Stimulated activated naive CD4-positive, alpha-beta T cell (primary cell): ENCODE measurements around the gene MAMDC4.
A peak's percentile ranks its signal among the peaks of the same experiment; 100 is the strongest.
"Not testable (repeated sequence)": the region's sequence is repeated elsewhere in the genome, so short reads cannot be mapped to it uniquely, and the experiment has no call there.

Experiments
- DNase-seq, 6 experiments: peaks; one replicate each; lab custom pipeline; 2025; lab: John Stamatoyannopoulos, UW

MAMDC4 gene

GRCh38 chr9:136862849-136863622 is 10.9 kb downstream of the MAMDC4 start:
- no peak for DNase-seq

DNA sequence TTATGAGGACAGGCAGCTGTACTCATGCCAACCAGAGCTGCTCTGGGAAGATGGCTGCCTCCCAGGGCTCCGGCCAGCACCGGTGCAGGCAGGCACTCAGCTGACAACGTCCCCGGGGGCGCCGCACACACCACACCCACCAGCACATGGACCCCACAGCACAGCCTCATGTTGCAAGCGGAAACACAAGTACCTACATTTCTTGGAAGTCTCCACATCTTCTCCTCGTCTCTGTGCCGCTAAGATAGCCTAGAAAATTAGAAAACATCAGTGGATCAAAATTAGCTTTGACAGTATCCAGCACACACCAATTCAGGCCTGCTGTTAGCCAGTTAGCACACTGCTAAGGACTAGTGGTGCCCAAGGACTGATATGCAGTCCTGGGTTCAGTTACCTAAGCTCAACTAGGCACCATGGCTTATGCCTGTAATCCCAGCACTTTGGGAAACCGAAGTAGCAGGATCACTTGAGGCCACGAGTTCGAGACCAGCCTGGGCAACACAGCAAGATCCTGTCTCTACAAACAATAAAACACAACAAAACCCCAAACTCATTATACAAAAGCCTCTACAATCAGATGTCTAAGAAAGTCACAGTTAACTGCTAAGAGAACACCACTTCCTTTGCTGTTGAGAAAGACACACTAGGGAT is 11.6 kb downstream of the MAMDC4 start:
- no peak for DNase-seq

DNA sequence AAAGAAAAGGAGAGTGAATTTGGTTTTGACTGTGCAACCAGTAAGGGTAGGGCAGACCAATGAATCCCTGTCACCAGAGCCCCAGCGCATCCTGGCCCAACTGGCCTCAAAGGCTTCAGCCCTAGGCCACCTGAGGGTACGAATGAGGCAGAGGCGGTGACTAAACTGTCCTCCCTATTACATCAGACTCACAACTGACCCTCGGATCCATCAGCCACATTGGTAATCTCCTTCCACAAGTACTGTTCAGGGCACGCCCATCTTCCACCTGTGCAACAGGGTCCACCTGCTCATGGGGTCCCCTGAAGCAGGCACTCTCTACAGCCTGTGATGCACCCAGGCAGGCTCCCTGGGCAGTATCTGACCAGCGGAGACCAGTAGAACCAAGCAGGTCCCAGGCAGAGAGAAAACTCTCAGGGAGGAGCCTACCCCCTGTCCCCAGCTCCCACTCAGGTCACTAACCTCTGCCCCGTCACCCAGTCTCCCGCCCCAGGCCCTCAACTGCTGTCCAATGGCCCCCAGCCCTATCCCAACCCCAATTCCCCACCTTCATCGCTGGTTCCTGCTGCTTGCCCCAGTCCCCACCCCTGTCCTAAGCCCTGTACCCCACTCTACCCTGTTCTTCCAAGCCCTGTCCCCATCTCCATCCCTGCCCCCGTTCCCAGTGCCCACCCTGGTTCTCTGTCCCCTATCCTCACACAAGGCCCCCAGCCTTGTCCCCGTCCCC is 13.1 kb downstream of the MAMDC4 start:
- no peak for DNase-seq

GRCh38 chr9:136865768-136866103 is 13.6 kb downstream of the MAMDC4 start:
- DNase-seq, result peak in 1 of 6 experiments; percentile 46

DNA sequence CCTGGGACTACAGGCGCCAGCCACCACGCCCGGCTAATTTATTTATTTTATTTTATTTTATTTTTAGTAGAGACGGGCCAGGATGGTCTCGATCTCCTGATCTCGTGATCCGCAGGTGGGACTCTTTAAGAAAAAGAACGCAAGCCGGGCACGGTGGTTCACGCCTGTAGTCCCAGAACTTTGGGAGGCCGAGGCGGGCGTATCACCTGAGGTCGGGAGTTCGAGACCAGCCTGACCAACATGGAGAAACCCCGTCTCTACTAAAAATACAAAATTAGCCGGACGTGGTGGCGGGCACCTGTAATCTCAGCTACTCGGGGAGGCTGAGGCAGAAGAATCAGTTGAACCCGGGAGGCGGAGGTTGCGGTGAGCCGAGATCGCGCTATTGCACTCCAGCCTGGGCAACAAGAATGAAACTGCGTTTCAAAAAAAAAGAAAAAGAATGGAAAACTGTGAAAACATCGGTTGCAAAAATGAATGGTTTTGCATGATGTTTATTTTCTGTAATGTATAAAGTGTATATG is 14.8 kb downstream of the MAMDC4 start:
- DNase-seq, result not testable (repeated sequence)

DNA sequence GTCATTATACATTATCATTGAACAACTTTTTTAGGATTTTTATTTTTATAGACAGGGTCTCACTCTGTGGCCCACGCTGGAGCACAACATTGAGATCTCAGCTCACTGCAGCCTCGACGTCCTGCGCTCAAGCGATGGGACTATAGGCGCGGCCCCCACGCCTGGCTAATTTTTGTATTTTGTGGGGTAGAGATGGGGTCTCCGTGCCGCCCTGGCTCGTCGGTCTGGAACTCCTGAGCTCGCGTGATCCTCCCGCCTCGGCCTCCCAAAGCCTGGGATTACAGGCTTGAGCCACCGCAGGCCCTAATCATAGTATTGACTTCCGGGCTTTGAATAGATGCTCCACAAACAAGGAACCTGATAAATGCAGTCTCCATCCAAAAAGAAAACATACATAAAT is 15.3 kb downstream of the MAMDC4 start:
- DNase-seq, result no peak

- DNase-seq, result no peak
Observed at GRCh38 chr9:136867917-136868316, 15.8 kb downstream of the MAMDC4 start.

DNA sequence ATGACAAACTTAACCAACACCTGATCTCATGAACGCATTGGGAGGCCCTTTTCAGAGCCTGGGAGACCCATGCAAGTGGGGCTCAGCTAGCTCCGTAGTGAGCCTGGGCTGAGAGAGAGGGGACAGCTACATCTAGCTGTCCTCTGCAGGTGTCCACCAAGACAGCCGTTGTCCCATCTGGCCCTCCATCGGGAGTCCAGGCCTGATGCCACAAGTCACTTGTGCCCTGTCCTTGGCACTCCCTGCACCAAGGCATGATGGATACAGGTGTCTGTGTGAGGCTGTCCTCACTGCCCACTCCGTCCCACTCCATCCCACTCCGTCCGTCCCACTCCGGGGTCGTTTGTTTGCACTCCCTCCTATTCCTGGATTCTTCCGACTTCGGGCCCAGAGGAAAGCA is 16.5 kb downstream of the MAMDC4 start:
- DNase-seq, result no peak

GRCh38 chr9:136869611-136870010 is 17.5 kb downstream of the MAMDC4 start:
- DNase-seq, result not testable (repeated sequence)

- DNase-seq, result no peak
Observed at GRCh38 chr9:136875155-136875554, 23.0 kb downstream of the MAMDC4 start.

DNA sequence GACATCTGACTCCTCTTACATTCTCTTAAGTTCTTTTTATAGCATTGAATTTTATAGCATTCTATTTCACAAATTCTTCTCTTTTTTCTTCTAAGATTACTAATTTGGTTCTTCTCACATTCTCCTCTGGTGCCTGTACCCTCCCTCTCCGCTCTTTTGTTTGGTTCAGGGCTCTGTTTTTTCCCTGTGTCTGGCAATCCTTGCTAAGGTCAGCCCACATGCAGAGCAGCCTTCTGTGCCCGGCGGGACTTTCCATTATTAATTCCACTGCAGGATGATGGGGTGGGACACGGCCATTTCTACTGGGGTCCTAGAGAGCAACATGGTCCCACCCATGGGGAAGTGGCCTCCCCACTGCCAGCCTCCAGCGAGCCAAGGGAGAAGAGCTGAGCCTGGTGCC is 24.3 kb downstream of the MAMDC4 start:
- DNase-seq, result no peak

DNA sequence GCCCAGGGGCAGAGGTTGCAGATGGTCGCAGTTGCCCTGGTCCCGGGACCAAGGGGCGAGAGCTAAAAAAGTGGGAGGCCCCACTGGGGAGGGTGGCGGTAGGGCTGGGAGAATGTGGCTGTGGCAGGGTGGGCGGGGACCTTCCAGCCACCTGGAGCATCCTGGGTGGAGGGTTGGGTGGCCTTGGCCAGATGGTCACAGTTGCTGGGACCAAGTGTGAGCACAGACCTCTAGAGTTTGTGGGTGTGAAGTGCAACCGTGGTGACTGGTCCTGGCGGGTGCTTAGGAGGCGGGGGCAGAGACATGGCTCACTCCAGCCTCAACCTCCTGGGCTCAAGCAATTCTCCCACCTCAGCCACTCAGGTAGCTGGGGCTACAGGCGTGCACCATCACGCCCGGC is 28.5 kb downstream of the MAMDC4 start:
- no peak for DNase-seq

DNA sequence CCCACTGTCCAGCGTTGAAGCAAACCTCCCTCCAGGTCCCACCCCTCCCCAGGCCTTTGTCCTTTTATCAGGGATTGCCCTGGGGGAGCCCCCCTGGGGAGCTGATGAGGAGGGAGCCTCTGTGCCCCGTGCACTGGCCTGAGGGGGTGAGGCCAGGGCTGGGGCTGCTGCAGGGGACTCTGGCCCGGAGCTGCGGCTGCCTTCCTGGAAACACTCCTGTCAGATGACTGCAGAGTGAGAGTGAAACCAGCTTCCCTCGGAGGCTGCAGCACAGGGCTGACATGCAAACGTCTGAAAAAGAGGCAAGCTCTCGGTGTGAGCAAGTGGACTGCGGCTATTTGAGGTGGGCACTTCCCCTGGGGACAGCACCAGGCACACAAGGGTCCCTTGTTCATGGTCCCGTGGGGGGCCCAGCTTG is 29.6 kb downstream of the MAMDC4 start:
- DNase-seq, result peak in 1 of 6 experiments; percentile 28

- peak; percentile 41 to 77 (median 60) for DNase-seq
Observed at GRCh38 chr9:136882109-136882946, 30.2 kb downstream of the MAMDC4 start.

GRCh38 chr9:136882947-136883283 is 30.8 kb downstream of the MAMDC4 start:
- DNase-seq, result not testable (repeated sequence)

DNA sequence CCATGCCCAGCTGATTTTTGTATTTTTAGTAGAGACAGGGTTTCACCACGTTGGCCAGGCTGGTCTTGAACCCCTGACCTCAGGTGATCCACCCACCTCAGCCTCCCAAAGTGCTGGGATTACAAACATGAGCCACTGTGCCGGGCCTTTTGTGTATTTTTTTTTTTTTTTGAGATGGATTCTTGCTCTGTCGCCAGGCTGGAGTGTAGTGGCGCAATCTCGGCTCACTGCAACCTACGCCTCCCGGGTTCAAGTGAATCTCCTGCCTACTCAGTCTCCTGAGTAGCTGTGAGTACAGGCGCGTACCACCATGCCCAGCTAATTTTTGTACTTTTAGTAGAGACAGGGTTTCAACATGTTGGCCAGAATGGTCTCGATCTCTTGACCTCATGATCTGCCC is 31.5 kb downstream of the MAMDC4 start:
- not testable (repeated sequence) for DNase-seq

DNA sequence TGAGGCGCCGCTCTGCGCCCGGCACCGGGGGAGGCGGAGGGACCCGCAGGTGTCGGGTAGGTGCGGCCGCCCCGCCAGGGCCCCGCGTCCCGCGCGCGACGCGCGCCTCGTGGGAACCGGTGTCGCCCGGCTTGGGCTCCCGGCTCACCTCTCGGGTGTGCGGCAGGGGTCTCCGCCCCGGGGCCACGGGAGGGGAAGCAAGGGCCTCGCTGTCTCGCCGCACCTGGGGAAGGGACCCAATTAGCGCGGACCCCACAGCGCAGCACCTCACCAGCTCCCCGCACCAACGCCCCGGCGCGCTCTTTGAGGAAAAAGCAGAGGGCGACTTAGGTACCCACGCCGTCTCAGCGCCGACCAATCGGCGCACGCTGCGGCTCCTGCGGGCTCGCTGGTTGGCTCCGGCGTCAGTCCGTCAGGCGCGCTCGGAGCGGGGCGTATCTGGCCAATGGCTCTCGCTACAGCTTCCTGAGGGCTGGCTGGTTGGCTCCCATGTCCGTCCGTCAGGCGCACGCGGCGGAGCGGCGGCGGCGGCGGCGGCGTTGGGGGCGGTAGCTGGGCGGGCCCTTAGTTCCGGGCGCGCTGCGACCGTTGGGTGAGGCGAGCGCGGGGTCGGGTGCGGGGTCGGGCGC is 33.9 kb downstream of the MAMDC4 start, which contains the start of gene TRAF2:
Gene TRAF2 (plus strand): TSS at position 567 of the 629 bp plus-strand sequence. CDS start 12,225 bp downstream, outside the sequence.
- peak; percentile 94 to 95 (median 95) for DNase-seq

GRCh38 chr9:136886610-136887597 is 34.8 kb downstream of the MAMDC4 start:
- DNase-seq, result peak in 3 of 6 experiments; percentile 41 to 83 (median 79)

- DNase-seq, result no peak
Observed at GRCh38 chr9:136888454-136888853, 36.3 kb downstream of the MAMDC4 start.

DNA sequence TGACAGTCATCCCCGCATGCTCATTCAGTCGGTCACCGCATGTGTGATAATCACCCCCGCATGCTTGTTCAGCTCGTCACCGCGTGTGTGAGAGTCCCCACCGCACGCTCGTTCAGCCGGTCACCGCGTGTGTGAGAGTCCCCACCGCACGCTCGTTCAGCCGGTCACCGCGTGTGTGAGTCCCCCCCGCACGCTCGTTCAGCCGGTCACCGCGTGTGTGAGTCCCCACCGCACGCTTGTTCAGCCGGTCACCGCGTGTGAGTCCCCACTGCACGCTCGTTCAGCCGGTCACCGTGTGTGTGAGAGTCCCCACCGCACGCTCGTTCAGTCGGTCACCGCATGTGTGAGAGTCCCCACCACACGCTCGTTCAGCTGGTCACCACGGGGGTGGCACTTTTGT is 37.7 kb downstream of the MAMDC4 start:
- DNase-seq, result no peak
